ENCODE measurements around the gene RPS6KB1. TPM values are rescaled to one million over a fixed set of nuclear protein-coding genes. Genes with fewer than 3 reads are reported as not detected.

Gene RPS6KB1
- polyA plus RNA-seq, 1 of the 3 experiments (the other 2 are of a cell fraction), result 13.4 TPM

DNA sequence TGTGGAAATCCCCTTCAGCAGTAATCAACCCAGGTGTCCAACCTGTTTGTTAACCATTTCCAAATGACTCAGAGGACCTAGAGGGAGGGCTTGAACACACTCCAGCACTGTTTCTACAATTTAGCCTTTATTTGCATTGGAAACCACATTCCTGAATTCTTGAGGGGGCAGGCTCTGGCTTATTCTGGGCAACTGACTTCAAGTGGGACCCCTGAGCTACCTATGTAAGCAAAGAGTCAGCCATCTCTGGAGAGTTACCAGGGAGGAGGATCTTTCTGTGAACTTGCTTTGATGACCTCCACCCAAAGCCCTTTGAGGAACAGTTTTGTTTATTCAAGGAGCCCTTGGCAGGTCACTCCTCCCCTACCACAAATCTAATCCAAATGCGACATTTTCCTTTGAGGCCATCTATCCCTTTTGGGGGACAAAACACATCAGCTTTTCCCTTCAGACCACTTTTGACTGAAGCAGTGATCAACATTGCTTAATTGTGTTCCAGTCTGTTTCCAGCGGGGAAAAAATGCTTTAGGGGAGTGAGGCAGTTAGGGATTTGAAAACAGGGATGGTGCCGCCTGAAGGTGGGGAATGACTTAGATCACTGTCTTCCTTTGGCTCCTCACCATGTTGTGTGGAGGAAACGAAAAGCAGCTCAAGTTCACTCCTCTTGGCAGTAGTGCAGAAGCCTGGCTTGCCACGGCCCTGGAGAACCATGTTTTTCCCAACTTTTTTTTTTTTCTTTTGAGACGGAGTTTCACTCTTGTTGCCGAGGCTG, 46.3 kb upstream of the RPS6KB1 start:
- TF ChIP-seq TAF1 (IDR thresholded peaks at IDR 0.05; ENCODE audit: borderline replicate concordance, low read depth, low read length) (no peak), FOSL2 (IDR thresholded peaks at IDR 0.05; ENCODE audit: borderline replicate concordance, low read depth) (0 out of 2 replicates have a peak, but pooled peaks have one; percentile 4), NRF1 (IDR thresholded peaks at IDR 0.05; ENCODE audit: low read depth, low read length) (no peak)
- TF ChIP-seq, protein P1, sequence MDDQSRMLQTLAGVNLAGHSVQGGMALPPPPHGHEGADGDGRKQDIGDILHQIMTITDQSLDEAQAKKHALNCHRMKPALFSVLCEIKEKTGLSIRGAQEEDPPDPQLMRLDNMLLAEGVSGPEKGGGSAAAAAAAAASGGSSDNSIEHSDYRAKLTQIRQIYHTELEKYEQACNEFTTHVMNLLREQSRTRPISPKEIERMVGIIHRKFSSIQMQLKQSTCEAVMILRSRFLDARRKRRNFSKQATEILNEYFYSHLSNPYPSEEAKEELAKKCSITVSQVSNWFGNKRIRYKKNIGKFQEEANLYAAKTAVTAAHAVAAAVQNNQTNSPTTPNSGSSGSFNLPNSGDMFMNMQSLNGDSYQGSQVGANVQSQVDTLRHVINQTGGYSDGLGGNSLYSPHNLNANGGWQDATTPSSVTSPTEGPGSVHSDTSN (IDR thresholded peaks at IDR 0.05), result peak; percentile 19; the same call in 1 of the 2 replicates
- Histone ChIP-seq H3K4me1 (ENCODE audit: control insufficient read depth in 1 of 2, insufficient read depth in 2 of 2, low read depth in 1 of 2, low read length in 1 of 2) (peaks cover 4 to 22% of the 10 kb centered on the region in 2 experiments; a peak in 3 of 4 replicates), H3K4me2 (peak overlapping the region; percentile 18; the same call in 1 of the 2 replicates), H3K27me3 (ENCODE audit: insufficient read depth) (no peaks in the 10 kb centered on the region), H3F3A (replicated peaks; ENCODE audit: insufficient read depth) (peaks cover 63% of the 10 kb centered on the region), H3K9me3 (no peaks in the 10 kb centered on the region), H4K20me1 (ENCODE audit: insufficient read depth) (peaks cover 19% of the 10 kb centered on the region), H3K36me3 (replicated peaks in 1 of 2; ENCODE audit: control insufficient read depth in 1 of 2, insufficient read depth in 2 of 2, low read length in 1 of 2) (peaks cover 0 to 10% of the 10 kb centered on the region in 2 experiments), H2AFZ (ENCODE audit: low read depth) (no peak overlapping the region), H3K79me2 (ENCODE audit: insufficient read depth) (peaks cover 11% of the 10 kb centered on the region), H3K9me2 (no peaks in the 10 kb centered on the region), H3K4me3 (ENCODE audit: low read depth in 2 of 2, low read length in 1 of 2) (no peak overlapping the region), H3K9ac (peak overlapping the region; percentile 100; the same call in 1 of the 2 replicates), H3K27ac (ENCODE audit: low read depth in 2 of 2, low read length in 1 of 2) (peak overlapping the region; percentile 69 to 100)
- no peak for DNase-seq
- ChIA-PET POLR2A (interaction anchor here (0.6 kb wide), 1 partner anchor 18 kb away, joined by 3 read pairs; no protein-coding TSS in a partner anchor), CTCF (interaction anchor here (0.9 to 2.0 kb wide), 7 partner anchors 13 to 190 kb away, joined by 3 to 7 read pairs (median 4); no protein-coding TSS in a partner anchor)
- 52% methylated on average over 7 of the region's 7 CpGs for WGBS (ENCODE audit: low lambda C conversion rate)

DNA sequence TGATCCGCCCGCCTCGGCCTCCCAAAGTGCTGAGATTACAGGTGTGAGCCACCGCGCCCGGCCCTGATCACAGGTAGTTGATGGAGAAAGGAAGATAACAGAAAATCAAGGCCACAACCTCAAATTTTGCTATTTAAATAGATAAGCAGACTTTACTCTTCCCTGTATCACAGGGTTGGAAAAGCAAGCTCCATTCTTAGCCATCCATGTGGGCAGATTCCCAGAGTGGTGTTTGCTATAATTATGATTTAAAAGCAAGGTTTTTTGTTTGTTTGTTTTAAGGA, 44.6 kb upstream of the RPS6KB1 start:
- ChIA-PET POLR2A (no interaction called here), CTCF (interaction anchor here (0.8 to 2.8 kb wide), 5 partner anchors 9 to 102 kb away, joined by 3 to 16 read pairs (median 3); no protein-coding TSS in a partner anchor)
- Histone ChIP-seq H3K9ac (no peak overlapping the region), H4K20me1 (ENCODE audit: insufficient read depth) (peaks cover 13% of the 10 kb centered on the region), H3K27me3 (ENCODE audit: insufficient read depth) (no peaks in the 10 kb centered on the region), H3K9me2 (no peaks in the 10 kb centered on the region), H3K27ac (ENCODE audit: low read depth in 2 of 2, low read length in 1 of 2) (no peak overlapping the region), H3K79me2 (ENCODE audit: insufficient read depth) (no peaks in the 10 kb centered on the region), H3K36me3 (replicated peaks in 1 of 2; ENCODE audit: control insufficient read depth in 1 of 2, insufficient read depth in 2 of 2, low read length in 1 of 2) (no peaks in the 10 kb centered on the region), H3F3A (replicated peaks; ENCODE audit: insufficient read depth) (peaks cover 55% of the 10 kb centered on the region), H3K4me3 (ENCODE audit: low read depth in 2 of 2, low read length in 1 of 2) (no peak overlapping the region), H3K4me2 (no peak overlapping the region), H3K4me1 (ENCODE audit: control insufficient read depth in 1 of 2, insufficient read depth in 2 of 2, low read depth in 1 of 2, low read length in 1 of 2) (peaks cover 4 to 31% of the 10 kb centered on the region in 2 experiments; a peak in 3 of 4 replicates), H2AFZ (ENCODE audit: low read depth) (no peak overlapping the region), H3K9me3 (no peaks in the 10 kb centered on the region)
- 94% methylated on average over 6 of the region's 6 CpGs for WGBS (ENCODE audit: low lambda C conversion rate)
- TF ChIP-seq GABPA (IDR thresholded peaks at IDR 0.05; ENCODE audit: low read depth) (no peak), NFIC (IDR thresholded peaks at IDR 0.05; ENCODE audit: borderline replicate concordance) (no peak), SIN3A (IDR thresholded peaks at IDR 0.05; ENCODE audit: borderline replicate concordance, low read depth, low read length) (no peak), NRF1 (IDR thresholded peaks at IDR 0.05; ENCODE audit: low read depth, low read length) (no peak), YY1 (IDR thresholded peaks at IDR 0.05; ENCODE audit: low read depth) (no peak), GATA2 (CRISPR knock-in tag; IDR thresholded peaks at IDR 0.05) (no peak), MXI1 (IDR thresholded peaks at IDR 0.05; ENCODE audit: low read depth, low read length) (no peak), RAD21 (IDR thresholded peaks at IDR 0.05; ENCODE audit: low read length) (no peak), FOXM1 (IDR thresholded peaks at IDR 0.05; ENCODE audit: low read depth) (no peak), POLR2AphosphoS5 (IDR thresholded peaks at IDR 0.05; ENCODE audit: low read depth, low read length) (no peak), RFX5 (IDR thresholded peaks at IDR 0.05; ENCODE audit: low read length) (no peak), JUND (IDR thresholded peaks at IDR 0.05) (no peak)
- TF ChIP-seq, protein P2, sequence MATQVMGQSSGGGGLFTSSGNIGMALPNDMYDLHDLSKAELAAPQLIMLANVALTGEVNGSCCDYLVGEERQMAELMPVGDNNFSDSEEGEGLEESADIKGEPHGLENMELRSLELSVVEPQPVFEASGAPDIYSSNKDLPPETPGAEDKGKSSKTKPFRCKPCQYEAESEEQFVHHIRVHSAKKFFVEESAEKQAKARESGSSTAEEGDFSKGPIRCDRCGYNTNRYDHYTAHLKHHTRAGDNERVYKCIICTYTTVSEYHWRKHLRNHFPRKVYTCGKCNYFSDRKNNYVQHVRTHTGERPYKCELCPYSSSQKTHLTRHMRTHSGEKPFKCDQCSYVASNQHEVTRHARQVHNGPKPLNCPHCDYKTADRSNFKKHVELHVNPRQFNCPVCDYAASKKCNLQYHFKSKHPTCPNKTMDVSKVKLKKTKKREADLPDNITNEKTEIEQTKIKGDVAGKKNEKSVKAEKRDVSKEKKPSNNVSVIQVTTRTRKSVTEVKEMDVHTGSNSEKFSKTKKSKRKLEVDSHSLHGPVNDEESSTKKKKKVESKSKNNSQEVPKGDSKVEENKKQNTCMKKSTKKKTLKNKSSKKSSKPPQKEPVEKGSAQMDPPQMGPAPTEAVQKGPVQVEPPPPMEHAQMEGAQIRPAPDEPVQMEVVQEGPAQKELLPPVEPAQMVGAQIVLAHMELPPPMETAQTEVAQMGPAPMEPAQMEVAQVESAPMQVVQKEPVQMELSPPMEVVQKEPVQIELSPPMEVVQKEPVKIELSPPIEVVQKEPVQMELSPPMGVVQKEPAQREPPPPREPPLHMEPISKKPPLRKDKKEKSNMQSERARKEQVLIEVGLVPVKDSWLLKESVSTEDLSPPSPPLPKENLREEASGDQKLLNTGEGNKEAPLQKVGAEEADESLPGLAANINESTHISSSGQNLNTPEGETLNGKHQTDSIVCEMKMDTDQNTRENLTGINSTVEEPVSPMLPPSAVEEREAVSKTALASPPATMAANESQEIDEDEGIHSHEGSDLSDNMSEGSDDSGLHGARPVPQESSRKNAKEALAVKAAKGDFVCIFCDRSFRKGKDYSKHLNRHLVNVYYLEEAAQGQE (IDR thresholded peaks at IDR 0.05; ENCODE audit: low read depth, low read length), result no peak
- TF ChIP-seq, protein P1 (IDR thresholded peaks at IDR 0.05), result no peak
- TF ChIP-seq, protein P3, sequence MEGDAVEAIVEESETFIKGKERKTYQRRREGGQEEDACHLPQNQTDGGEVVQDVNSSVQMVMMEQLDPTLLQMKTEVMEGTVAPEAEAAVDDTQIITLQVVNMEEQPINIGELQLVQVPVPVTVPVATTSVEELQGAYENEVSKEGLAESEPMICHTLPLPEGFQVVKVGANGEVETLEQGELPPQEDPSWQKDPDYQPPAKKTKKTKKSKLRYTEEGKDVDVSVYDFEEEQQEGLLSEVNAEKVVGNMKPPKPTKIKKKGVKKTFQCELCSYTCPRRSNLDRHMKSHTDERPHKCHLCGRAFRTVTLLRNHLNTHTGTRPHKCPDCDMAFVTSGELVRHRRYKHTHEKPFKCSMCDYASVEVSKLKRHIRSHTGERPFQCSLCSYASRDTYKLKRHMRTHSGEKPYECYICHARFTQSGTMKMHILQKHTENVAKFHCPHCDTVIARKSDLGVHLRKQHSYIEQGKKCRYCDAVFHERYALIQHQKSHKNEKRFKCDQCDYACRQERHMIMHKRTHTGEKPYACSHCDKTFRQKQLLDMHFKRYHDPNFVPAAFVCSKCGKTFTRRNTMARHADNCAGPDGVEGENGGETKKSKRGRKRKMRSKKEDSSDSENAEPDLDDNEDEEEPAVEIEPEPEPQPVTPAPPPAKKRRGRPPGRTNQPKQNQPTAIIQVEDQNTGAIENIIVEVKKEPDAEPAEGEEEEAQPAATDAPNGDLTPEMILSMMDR (IDR thresholded peaks at IDR 0.05), result no peak
- TF ChIP-seq, protein P4, sequence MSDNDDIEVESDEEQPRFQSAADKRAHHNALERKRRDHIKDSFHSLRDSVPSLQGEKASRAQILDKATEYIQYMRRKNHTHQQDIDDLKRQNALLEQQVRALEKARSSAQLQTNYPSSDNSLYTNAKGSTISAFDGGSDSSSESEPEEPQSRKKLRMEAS (IDR thresholded peaks at IDR 0.05; ENCODE audit: low read depth), result no peak
- no peak for DNase-seq
